Psoas muscle (tissue), 8 donors: ENCODE measurements around the gene RASSF3. TPM values are rescaled to one million over a fixed set of nuclear protein-coding genes. Genes with fewer than 3 reads are reported as not detected.

ENCODE experiments used
- ATAC-seq, 4 donors: fragments of 200-7000 bp; cut with Tn5 transposase; one replicate each; pipeline ENCODE4 v1.9.1; 2020; ENCODE audit warnings: moderate library complexity in 3 of 4, mild to moderate bottlenecking in 2 of 4
- DNase-seq, 2 donors: peaks; one replicate each; pipeline ENCODE4 v3.0.0-alpha.2; 2020
- H3K27ac ChIP-seq: fragments of 200-600 bp; one replicate; pipeline ENCODE4 v1.8.0; 2022
- H3K27me3 ChIP-seq, 3 donors: fragments of 200-600 bp in 1 of 3; one replicate each; pipeline versions ENCODE4 v1.6.1 to v1.8.0; 2013 to 2022; ENCODE audit warnings: low read length in 2 of 3, mild to moderate bottlenecking in 2 of 3, moderate library complexity in 1 of 3; ENCODE audit not compliant: insufficient read depth in 3 of 3
- H3K36me3 ChIP-seq, 2 donors: fragments of 200-600 bp in 1 of 2; one replicate each; pipeline versions ENCODE4 v1.6.1 to v1.8.0; 2013 to 2022; ENCODE audit warnings: low read depth in 1 of 2, mild to moderate bottlenecking in 1 of 2, moderate library complexity in 1 of 2; ENCODE audit not compliant: insufficient read depth in 1 of 2
- H3K4me1 ChIP-seq: fragments of 200-600 bp; one replicate; pipeline ENCODE4 v1.8.0; 2022
- H3K4me3 ChIP-seq: fragments of 200-600 bp; one replicate; pipeline ENCODE4 v1.8.0; 2022; ENCODE audit warnings: mild to moderate bottlenecking
- H3K9me3 ChIP-seq: fragments of 200-600 bp; one replicate; pipeline ENCODE4 v1.8.0; 2022
- CTCF ChIP-seq: fragments of 200-600 bp; IDR thresholded peaks from one replicate; pipeline ENCODE4 v1.8.0; 2022; ENCODE audit warnings: antibody characterized with exemption
- whole genome bisulfite sequencing, 3 donors: extraction: QIAGEN DNeasy Blood & Tissue Kit; methylation state at CpG; one replicate each; pipeline versions ENCODE4 v1.1.6 to v1.1.7; 2013; 5-methylcytosine and 5-hydroxymethylcytosine counted together
- intact Hi-C, 2 donors: fragments of 100-400 bp; cut with DNase I; formaldehyde crosslinking; loops; one replicate each; pipeline versions ENCODE4 v1.11.0 to v1.14.2; 2022
- polyA plus RNA-seq, 3 donors: library from polyadenylated mRNA; stranded (reverse); fragments of 200-250 nt; gene quantifications; one replicate each; pipeline ENCODE4 v1.2.3, GENCODE V29; 2013
- total RNA-seq, 4 donors: library from RNA; stranded (reverse); fragmentation: NEBNext Ultra II Directional in 2 of 4; extraction: Animal tissue kit (Norgen Biotek cat#: 25700) in 2 of 4; gene quantifications; one replicate each; pipeline versions ENCODE4 v1.2.1 to v1.2.4, GENCODE V29; 2021 to 2023
- donor health status: healthy with polysubstance abuse.
- donor health status: DM: no; HTN: no; CAD: no; lungs with moderate emphysema.
- donor health status: Bipolar disorder and iron deficiency.
- donor health status: healthy.
- donor health status: DM: yes; HTN: yes; CAD: no.
- donor health status: DM: no; HTN: no; CAD: no.
- donor health status: DM: no; HTN: no; CAD: no.
- donor health status: DM: yes; HTN: yes; CAD: no.

The RASSF3 gene
- total and polyA plus RNA-seq, 7 donors: 4.9 to 30.6 (median 14.5) TPM

DNA sequence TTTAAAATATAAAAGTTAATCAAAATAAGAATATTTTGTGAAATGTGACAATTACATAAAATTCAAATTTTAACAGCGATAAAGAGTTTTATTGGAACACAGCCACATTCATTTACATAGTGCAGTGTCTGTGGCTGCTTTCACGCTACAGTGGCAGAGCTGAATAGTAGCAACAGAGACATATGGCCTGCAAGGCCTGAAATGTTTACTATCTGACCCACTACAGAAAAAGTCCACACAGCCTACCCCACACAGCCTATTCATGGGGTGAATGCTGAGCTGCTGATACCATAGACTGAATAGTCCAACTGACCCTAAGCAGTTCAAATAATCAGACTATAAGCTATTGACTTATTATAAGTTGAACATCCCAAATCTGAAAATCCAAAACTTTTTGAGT is 135.7 kb downstream of the RASSF3 start:
- H3K4me3 ChIP-seq: no peak overlapping the region
- DNase-seq (no peak), ATAC-seq (no peak)
- no peaks in the 10 kb centered on the region for H3K4me1 ChIP-seq
- H3K27me3 ChIP-seq: no peaks in the 10 kb centered on the region
- no peaks in the 10 kb centered on the region for H3K9me3 ChIP-seq
- 96 to 98% (median 97%) methylated on average over 2 of the region's 2 CpGs for WGBS, 3 donors
- intact Hi-C loops: loop anchor here in 1 of 2 donors (10.0 kb wide), 1 partner anchor 311 kb away; no protein-coding TSS in a partner anchor
- TF ChIP-seq CTCF: no peak
- H3K36me3 ChIP-seq: peaks cover 10 to 96% of the 10 kb centered on the region in 2 donors
- no peak overlapping the region for H3K27ac ChIP-seq

GRCh38 chr12:64746663-64747062 is 136.4 kb downstream of the RASSF3 start:
- TF ChIP-seq CTCF: no peak
- WGBS, 3 donors: 92 to 96% (median 94%) methylated on average over 2 of the region's 2 CpGs
- no peaks in the 10 kb centered on the region for H3K9me3 ChIP-seq
- H3K36me3 ChIP-seq: peaks cover 10 to 96% of the 10 kb centered on the region in 2 donors
- DNase-seq (no peak), ATAC-seq (no peak)
- intact Hi-C loops: loop anchor here in 1 of 2 donors (10.0 kb wide), 1 partner anchor 312 kb away; no protein-coding TSS in a partner anchor
- no peaks in the 10 kb centered on the region for H3K4me1 ChIP-seq
- H3K4me3 ChIP-seq: no peak overlapping the region
- no peaks in the 10 kb centered on the region for H3K27me3 ChIP-seq
- H3K27ac ChIP-seq: no peak overlapping the region

Other genes with a start within 250 kb of the RASSF3 start
- not detected for gene C12orf56, start 219.7 kb upstream of the RASSF3 start, total RNA-seq
- under 1 TPM in 1 of 3 donors, not detected in 2; 0.09 TPM for gene C12orf56, start 219.7 kb upstream of the RASSF3 start, polyA plus RNA-seq
- 10 to 100 TPM; 23.9 to 41.5 (median 31.7) TPM for gene XPOT, start 206.1 kb upstream of the RASSF3 start, total RNA-seq
- gene XPOT, start 206.1 kb upstream of the RASSF3 start, polyA plus RNA-seq: 10 to 100 TPM; 17.1 to 48.7 (median 48.5) TPM
- 10 to 100 TPM; 11.6 to 20.6 (median 19.7) TPM for gene TBK1, start 158.4 kb upstream of the RASSF3 start, total RNA-seq
- gene TBK1, start 158.4 kb upstream of the RASSF3 start, polyA plus RNA-seq: 10 to 100 TPM; 17.0 to 39.8 (median 20.3) TPM
- gene GNS, start 148.9 kb downstream of the RASSF3 start, total RNA-seq: 10 to 100 TPM; 36.5 to 55.3 (median 40.9) TPM
- gene GNS, start 148.9 kb downstream of the RASSF3 start, polyA plus RNA-seq: 10 to 100 TPM; 18.7 to 32.5 (median 22.8) TPM
- 1 to 10 TPM in 1 of 4 donors, under 1 TPM in 3; 0.40 to 1.0 (median 0.53) TPM for gene TBC1D30, start 214.2 kb downstream of the RASSF3 start, total RNA-seq
- under 1 TPM; 0.09 to 0.51 (median 0.43) TPM for gene TBC1D30, start 214.2 kb downstream of the RASSF3 start, polyA plus RNA-seq